LNCaP clone FGC (cell line): ENCODE measurements around the gene TBL1X.

Experiments
- DNase-seq: peaks from one replicate; pipeline ENCODE4 v3.0.0-alpha.2; 2011; ENCODE audit warnings: low read depth
- H3K4me3 ChIP-seq: 2 replicates; pipeline ENCODE4 v1.5.1; 2011; ENCODE audit warnings: mild to moderate bottlenecking, low read depth, low read length, control low read depth
- TF ChIP-seq, protein P1 (sequence below): IDR thresholded peaks from 2 replicates; pipeline ENCODE4 v1.5.1; 2012; ENCODE audit warnings: mild to moderate bottlenecking; ENCODE audit not compliant: control insufficient read depth, insufficient read depth; ENCODE audit errors: extremely low read depth

Gene TBL1X

DNA sequence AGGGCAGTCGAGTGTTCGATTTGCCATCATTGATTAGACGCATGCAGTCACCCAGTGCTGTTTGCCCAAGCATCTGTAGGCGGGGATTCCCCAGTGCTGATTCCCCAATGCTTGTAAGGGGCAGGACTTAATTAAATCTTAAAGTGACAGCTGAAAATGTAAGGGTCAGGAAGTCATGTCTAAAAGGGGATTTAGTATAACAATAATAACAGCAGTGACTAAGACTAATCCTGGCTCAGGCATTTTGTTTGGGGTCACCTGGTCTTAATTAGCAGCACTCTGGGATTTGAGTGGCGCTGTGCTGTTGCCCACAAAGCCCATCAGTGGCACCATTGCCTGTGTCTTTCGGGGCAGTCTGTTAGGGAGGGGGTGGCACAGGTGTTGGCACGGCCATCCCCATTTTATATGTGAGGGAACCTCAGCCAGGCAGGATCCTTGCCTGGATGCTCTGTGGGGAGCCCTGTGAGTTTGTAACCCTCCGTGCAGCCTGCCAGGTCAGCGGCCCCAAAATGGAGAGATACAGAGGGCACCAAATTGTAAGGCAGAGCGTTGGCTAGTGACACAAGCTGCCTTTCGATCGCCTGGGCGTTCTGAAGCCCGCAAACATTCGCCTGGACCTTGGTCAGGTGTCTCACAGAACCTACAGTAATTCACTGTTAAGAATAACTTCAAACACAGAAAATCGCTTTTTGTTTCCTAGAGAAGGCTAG lies 146.7 kb downstream of the TBL1X start:
- TF ChIP-seq, protein P1, sequence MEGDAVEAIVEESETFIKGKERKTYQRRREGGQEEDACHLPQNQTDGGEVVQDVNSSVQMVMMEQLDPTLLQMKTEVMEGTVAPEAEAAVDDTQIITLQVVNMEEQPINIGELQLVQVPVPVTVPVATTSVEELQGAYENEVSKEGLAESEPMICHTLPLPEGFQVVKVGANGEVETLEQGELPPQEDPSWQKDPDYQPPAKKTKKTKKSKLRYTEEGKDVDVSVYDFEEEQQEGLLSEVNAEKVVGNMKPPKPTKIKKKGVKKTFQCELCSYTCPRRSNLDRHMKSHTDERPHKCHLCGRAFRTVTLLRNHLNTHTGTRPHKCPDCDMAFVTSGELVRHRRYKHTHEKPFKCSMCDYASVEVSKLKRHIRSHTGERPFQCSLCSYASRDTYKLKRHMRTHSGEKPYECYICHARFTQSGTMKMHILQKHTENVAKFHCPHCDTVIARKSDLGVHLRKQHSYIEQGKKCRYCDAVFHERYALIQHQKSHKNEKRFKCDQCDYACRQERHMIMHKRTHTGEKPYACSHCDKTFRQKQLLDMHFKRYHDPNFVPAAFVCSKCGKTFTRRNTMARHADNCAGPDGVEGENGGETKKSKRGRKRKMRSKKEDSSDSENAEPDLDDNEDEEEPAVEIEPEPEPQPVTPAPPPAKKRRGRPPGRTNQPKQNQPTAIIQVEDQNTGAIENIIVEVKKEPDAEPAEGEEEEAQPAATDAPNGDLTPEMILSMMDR = no peak
- DNase-seq = no peak
- H3K4me3 ChIP-seq = no peak overlapping the region

DNA sequence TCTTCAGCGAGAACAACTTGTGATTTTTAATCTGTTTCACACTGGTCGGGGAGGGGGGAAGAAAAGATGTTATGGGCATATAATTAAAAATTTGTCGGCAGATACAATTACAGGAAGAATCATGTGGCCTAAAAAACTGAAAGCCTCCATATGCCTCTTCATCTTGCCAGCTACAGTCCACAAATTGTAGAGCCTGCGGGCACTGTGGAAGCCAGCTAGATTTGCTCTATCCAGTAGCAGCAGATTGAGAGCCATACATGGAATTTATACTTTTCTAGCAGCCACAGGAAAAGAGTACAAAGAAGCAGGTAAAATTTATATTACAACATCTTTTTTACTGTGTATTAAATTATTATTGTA lies 147.3 kb downstream of the TBL1X start:
- H3K4me3 ChIP-seq = no peak overlapping the region
- DNase-seq = no peak

DNA sequence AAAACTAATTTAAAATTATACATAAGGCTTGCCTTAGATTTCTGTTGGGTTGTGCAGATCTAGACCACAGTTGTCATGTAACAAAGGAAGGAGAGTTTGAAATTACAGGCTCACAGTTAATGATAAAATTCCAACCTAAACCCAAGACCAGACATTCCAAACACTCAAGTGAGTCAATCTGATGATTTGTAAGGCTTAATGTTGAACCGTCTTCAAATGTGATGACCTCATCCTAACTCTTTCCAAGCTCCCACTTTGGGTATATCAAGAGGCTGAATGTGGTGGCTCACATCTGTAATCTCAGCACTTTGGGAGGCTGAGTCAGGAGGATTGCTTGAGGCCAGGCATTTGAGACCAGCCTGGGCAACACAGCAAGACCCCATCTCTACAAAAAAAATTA lies 149.2 kb downstream of the TBL1X start:
- no peak for DNase-seq
- H3K4me3 ChIP-seq = no peak overlapping the region
- TF ChIP-seq, protein P1 = no peak

More for the DNA sequence above, 147.3 kb downstream of the TBL1X start:
- TF ChIP-seq, protein P1 = no peak

DNA sequence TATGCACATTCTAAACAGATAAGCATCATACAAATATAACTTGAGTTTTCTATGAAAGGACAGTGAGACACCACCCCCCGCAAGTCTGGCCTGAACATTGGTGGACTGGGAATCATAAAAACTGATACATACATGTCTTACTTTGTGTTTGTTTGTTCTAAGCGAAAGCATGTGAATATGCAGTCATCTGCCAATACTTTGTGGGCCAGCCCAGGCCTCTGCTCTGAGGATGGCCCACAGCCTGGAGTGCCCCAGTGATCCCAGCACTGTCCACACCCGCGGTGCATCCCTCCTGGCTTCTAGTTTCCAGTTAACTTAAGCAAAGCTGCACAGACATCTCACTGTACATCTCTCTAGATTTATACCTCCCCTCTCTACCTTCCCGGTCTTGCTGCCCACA lies 154.3 kb downstream of the TBL1X start:
- DNase-seq = no peak
- no peak overlapping the region for H3K4me3 ChIP-seq
- TF ChIP-seq, protein P1 = no peak

DNA sequence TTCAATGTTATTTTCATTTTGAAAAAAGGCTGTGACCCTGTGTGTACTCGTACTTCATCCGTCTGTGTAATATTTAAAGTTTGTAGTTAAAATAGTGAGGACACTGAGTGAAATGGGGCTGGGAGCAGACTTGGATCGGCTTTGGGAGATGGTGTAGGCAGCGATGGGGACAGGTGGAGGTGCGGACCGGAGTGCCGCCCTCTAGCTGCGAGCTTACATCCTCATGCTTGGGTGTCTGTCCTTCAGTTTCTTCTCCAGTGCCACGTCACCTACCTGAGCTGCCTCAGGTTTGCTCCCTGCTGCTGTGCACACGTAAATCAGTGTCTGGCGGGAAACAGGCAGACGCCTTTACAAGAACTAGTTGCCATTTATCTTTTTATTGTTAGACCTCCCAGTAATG lies 154.7 kb downstream of the TBL1X start:
- H3K4me3 ChIP-seq = no peak overlapping the region
- TF ChIP-seq, protein P1 = no peak
- no peak for DNase-seq

DNA sequence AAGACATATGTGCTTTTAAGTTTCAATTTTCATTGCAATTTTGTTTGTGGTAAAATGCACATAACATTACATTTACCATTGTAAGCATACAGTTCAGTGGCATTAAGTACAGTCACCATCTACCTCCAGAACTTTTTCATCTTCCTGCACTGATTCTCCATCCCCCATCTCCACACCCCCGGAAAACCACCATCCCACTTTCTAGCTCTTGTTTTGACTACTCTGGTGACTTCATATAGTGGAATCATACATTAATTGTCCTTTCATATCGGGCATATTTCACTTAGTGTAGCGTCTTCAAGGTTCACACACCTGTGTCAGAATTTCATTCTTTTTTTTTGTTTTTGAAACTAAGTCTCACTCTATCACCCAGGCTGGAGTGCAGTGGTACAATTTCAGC lies 157.3 kb downstream of the TBL1X start:
- no peak for DNase-seq
- no peak overlapping the region for H3K4me3 ChIP-seq
- TF ChIP-seq, protein P1 = no peak

DNA sequence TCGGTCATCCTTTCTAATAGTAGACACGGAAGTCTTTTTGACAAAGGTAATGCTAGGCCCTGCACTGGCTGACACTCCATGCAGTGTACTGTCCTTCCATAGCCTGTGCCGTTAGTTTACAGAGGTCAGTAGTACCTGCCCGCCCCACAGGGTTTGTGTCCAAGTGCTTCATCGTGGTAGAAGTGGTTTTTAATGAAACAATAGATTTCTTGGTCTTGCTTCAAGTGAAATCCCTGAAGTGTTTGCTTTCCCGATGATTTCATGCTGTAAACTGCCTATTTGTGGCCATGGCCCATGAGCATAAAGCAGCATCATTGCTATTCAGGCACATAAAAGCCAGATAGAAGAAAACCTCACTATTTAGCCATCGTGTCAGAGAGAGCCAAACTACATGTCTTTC lies 161.5 kb downstream of the TBL1X start:
- no peak for DNase-seq
- TF ChIP-seq, protein P1 = no peak
- H3K4me3 ChIP-seq = no peak overlapping the region
